Head of caudate nucleus (tissue), 42 donors: Measurements from ENCODE around the gene NKPD1.

Source experiments
- DNase-seq, 42 donors: peaks; one replicate each; pipeline versions ENCODE4 v3.0.0 to v3.0.0-alpha.2; 2020 to 2021; ENCODE audit warnings: mixed read lengths in 7 of 42
- intact Hi-C: fragments of 100-400 bp; cut with DNase I; formaldehyde crosslinking; loops from one replicate; pipeline ENCODE4 v1.15.0; 2022

NKPD1 gene, protein sequence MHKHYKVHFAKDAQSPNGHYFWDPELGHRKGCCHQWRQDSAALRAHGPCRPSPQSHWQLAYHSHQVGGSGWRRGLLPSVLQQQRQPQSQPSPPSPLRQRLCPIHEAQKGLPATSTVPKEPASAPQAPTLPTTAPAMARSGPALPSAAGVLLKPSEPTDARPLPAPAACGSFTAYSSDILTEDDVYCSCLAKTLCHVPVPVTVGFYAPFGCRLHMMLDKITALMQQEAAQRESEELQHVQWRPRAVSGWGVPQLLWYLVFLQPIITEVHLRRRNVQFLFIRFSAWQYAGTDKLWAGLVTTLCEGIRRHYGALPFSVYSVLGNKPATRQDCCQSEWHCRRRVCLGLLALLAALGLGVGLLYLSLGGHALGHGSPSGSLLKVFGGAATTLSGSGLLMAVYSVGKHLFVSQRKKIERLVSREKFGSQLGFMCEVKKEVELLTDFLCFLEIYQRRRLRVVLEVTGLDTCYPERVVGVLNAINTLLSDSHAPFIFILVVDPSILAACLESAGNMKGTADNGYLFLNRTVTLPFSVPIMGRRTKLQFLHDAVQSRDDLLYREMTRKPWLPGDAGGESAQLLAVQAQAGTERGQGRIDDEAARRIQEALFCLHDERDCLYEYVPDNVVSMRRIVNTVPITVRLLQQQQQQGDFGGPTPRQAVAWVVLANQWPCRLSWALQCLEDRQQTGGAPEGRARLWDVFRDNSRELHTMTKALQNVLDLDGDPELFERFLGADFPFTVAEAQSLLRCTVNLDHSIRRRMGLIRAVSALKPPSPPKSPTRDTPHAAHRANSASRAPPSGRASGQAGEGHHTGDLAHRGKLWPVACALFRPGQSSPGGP

DNA sequence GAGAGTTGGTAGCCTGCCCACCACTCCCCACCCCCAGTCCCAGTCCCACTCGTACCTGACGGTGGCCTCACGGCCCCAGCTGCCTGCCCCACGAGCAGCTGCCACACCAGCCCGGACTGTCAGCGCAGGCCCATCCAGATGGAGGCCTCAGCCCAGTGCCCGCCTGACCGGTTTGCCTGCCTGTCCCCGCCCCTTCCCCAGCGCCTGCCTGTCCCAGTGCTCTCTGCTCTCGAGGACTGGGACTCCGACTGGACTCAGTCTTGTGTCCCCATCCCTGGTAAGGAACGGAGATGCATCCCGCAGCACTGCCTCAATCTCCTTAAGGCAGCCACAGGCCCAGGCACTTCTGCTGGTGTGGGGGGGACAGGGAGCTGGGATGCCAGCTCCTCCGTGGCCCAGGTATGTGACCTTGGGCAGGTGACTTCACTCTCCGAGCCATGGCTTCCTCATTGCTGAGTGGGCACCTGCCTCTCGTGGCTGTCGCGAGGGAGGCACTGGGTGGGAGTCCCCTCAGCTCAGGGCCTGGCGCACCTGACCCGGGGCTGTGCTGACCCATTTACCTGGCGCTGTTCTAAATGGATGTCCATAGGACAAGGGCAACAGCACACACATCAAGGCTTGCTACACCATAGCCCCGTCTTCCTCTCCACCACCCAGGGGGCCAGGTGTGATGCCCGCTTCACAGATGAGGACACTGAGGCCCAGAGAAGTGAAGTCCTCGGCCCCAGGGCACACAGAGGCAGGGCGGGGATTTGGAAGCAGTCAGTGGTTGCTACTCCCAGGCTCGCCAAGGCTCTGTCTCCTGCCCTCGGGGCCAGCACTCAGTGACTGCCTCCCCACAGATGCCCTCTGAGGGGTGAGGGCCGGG is at the start of gene NKPD1:
Gene NKPD1, minus strand, starts transcription at position 113 of the 868 bp plus-strand sequence. CDS start 832 bp downstream, outside the sequence.
- DNase-seq = no peak
- intact Hi-C loops = no loop called here

DNA sequence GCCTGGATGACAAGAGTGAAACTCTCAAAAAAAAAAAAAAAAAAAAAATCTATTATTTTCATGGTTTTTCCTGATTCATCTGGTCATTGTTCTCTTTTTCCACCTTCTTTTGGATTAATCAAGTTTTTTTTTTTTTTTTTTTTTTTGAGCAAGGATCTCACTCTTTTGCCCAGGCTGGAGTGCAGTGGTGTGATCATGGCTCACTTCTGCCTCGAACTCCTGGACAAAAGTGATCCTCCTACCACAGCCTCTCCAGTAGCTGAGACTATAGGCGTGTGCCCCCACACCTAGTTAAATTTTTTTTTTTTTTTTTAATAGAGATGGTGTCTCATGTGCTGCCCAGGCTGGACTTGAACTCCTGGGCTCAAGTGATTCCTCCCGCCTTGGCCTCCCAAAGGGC is 45.5 kb upstream of the NKPD1 start:
- intact Hi-C loops = no loop called here

DNA sequence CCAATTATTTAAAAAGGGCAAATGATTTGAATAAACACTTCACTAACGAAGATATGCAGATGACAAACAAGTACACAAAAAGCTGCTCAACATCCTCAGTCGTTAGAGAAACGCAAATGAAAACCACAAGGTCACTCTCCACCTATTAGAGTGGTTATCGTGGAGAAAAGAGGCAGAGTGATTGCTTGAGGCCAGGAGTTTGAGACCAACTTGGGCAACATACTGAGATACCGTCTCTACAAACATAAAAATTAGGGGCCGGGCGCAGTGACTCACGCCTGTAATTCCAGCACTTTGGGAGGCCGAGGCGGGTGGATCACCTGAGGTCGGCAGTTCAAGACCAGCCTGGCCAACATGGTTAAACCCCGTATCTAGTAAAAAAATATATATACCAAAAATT is 45.0 kb upstream of the NKPD1 start:
- intact Hi-C loops = no loop called here
- DNase-seq = no peak

More for the DNA sequence above, 45.5 kb upstream of the NKPD1 start:
- no peak for DNase-seq

DNA sequence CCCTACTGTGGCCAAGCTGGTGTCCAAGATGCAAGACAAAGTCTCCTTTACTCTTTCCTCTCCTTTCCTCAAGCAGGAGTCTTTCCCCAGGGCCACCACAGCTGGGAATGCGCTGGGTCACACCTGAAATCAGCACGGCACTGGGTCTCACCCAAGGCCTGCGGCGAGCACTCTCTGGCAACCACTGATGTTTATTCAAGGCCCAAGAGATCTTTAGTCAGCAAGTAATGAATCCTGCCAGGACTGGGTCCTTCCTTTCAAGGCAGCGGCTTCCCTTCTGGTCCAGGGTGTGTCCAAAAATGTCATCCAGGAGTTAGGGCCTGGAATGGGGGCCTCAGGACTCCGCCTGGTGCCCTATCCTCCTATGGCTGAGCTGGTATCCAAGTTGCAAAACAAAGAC is 41.9 kb upstream of the NKPD1 start:
- no peak for DNase-seq
- intact Hi-C loops = no loop called here

DNA sequence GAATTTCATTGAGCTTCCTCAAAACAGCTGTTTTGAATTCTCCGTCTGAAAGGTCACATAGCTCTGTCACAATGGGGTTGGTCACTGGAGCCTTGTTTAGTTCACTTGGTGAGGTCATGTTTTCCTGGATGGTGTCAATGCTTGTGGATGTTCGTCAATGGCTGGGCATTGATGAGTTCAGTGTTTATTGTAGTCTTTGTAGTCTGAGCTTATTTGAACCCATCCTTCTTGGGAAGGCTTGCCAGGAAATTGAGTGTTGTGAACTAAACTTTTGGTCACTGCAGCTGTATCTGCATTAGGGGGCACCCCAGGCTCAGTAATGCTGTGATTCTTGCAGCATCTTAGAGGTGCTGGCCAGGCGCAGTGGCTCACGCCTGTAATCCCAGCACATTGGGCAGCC is 39.8 kb upstream of the NKPD1 start:
- intact Hi-C loops = no loop called here
- DNase-seq = peak in 38 of 42 donors; percentile 17 to 78 (median 52)

DNA sequence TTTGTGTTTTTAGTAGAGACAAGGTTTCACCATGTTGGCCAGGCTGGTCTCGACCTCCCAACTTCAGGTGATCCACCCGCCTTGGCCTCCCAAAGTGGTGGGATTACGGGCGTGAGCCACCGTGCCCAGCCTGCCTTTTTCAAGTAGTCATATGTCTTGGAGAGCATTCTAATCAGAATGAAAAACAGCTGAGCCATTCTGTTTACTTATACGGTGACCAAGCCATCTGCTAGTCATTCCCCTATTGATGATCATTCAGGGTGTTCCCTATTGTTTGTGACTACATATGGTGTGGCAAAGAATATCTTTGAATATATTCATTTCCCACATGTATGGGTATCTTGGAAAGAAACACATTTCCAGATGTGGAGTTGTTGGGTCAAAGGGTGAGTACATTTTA is 35.0 kb upstream of the NKPD1 start:
- intact Hi-C loops = no loop called here
- no peak for DNase-seq

DNA sequence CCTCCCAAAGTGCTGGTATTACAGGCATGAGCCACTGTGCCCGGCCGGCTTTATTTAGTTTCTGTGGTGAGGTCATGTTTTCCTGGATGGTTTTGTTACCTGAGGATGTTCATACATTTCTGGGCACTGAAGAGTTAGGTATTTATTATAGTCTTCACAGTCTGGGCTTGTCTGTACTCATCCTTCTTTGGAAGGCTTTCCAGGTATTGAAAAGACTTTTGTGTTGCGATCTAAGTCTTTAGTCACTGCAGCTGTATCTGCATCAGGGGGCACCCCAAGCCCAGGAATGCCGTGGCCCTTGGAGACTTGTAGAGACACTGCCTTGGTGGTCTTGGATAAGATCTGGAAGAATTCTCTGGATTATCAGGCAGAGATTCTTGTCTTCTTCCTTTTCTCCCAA is 30.6 kb upstream of the NKPD1 start:
- intact Hi-C loops = no loop called here
- DNase-seq = no peak

DNA sequence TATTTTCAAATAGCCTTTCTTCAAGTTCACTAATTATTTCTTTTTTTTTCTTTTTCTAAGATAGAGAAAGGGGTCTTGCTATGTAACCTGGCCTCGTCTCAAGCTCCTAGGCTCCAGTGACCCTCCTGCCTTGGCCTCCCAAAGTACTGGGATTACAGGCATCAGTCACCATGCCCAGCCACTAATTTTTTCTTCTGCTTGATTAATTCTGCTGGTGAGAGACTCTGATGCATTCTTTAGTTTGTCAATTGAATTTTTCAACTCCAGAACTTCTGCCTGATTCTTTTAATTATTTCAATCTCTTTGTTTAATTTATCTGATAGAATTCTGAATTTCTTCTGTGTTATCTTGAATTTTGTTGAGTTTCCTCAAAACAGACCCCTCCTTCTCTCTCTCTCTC is 29.2 kb upstream of the NKPD1 start:
- DNase-seq = no peak
- intact Hi-C loops = no loop called here

DNA sequence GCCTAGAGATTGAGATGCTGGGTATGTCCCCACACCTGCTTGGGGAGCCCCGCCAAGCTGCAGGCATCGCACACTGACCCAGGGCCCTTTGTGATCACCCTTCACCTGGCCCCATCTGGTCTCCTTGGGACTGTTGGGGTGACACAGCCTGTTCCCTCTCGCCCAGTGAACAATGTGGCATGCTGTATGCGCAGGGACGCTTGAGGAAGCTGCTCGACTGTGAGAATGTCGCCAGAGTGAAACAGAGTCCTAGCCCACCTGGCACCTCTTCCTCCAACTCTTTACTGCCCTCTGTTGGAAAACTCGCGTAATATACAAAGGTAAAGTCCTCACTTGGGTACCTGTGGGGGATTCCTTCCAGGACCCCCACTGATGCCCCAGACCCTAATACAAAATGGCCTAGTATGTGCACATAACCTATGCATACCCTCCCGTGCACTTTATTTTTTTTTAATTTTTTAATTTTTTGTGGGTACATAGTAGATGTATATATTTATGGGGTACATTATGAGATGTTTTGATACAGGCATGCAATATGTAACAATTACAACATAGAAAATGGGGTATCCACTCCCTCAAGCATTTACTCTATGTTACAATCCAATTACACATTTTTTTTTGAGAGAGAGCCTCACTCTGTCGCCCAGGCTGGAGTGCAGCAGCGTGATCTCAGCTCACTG is 26.8 kb upstream of the NKPD1 start:
- DNase-seq = peak in 2 of 42 donors; percentile 4 to 11
- intact Hi-C loops = no loop called here

DNA sequence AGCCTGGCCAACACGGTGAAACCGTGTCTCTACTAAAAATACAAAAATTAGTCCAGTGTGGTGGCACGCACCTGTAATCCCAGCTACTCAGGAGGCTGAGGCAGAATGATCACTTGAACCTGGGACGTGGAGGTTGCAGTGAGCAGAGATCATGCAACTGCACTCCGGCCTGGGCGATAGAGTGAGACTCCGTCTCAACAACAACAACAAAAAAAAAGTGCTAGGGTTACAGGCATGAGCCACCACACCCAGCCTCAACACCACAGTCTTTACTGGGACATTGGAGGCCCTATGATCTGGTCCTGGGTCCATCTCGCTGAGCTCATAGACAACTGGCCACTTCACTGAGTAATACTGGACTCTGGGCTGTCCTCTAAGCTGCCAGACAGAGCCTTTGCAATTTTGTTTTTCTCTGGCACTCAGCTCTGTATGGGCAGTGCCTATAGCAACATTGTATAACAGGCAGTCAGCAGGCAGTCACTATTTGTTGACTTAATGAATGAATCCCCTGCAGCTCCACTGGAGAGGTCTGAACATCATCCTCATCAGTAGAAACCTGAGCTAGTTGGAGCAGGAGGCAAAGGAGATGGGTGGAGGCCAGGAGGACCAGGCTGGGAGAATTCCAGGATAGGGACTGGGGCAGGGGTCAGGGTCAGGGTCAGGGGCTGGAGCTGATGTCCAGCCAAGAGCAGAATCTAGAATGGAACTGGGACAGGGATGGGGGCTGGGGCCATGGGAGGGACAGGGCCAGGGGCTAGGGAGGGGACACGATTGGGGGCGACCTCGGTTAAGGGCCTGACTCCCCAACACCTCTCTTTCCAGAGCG is 25.9 kb upstream of the NKPD1 start:
- intact Hi-C loops = no loop called here
- DNase-seq = no peak

DNA sequence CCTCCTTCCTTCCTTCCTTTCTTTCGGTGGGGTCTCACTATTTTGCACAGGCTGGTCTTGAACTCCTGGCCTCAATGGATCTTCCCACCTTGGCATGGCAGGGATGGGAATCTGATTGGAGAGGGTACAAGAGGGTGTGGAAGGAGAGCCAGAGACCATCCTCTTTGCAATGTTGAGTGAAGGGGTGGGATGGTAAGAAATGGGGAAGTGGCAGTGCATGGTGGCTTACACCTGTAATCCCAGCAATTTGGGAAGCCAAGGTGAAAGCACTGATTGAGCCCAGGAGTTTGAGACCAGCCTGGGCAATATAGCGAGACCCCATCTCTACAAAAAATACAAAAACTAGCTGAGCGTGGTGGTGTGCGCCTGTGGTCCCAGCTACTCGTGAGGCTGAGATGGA is 23.3 kb upstream of the NKPD1 start:
- no peak for DNase-seq
- intact Hi-C loops = no loop called here

DNA sequence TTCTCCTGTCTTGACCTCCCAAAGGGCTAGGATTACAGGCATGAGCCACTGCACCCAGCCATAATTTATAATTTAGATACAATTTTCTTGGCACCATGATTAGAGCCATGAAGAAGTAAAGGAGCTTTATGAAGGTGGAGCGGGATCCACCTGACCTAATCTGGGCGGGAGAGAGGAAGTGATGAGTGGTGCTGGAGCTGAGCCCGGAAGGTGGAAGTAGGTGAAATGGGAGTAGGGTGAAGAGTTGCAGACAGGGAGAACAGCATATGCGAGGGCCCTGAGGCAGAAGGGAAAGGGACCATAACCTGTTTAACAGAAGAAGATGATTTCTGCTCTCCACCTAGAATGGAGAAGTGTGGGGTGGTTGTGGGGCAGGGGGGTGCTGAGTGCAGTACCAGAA is 22.0 kb upstream of the NKPD1 start:
- DNase-seq = no peak
- intact Hi-C loops = no loop called here

DNA sequence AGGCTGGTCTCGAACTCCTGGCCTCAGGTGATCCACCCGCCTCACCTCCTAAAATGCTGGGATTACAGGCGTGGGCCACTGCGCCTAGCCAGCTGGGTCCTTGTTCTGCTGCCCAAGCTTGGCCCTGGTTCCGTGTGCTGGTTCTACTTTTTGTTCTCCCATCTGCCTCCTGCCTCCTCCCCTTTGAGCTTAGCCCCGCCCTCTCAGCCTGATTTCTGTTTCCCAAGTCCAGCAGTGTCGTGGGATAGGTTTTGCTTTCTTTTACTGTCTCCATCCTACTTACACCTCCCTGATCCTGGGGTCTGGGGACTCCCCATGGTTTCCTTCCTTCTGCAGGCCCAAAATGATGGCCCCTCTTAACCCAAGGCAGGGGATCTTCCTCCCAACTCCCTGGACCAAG is 20.2 kb upstream of the NKPD1 start:
- intact Hi-C loops = no loop called here
- no peak for DNase-seq

DNA sequence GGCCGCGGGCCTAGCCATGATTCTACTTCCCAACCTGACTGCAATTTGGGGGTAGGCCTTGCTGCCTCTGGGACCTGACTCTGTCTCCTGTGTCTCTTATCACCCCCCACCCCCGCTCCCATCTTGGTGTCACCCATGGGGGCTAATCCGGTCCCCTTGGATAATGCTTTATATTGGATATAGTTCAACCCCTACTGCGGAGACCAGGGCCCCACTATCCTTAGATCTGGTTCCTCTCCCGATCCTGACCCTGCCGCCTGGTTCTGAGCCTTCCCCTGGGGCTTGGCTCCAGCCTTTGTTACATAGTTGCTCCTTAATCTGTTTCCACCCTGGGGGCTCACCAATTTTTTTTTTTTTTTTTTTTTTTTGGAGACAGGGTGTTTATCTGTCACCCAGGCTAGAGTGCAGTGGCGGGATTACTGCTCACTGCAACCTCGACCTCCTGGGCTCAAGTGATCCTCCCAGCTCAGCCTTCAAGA is 19.1 kb upstream of the NKPD1 start:
- intact Hi-C loops = loop anchor here (5.0 kb wide), 3 partner anchors 88 to 288 kb away; partner anchors contain the start of genes CLASRP, PPP1R37 and TOMM40
- DNase-seq = no peak

DNA sequence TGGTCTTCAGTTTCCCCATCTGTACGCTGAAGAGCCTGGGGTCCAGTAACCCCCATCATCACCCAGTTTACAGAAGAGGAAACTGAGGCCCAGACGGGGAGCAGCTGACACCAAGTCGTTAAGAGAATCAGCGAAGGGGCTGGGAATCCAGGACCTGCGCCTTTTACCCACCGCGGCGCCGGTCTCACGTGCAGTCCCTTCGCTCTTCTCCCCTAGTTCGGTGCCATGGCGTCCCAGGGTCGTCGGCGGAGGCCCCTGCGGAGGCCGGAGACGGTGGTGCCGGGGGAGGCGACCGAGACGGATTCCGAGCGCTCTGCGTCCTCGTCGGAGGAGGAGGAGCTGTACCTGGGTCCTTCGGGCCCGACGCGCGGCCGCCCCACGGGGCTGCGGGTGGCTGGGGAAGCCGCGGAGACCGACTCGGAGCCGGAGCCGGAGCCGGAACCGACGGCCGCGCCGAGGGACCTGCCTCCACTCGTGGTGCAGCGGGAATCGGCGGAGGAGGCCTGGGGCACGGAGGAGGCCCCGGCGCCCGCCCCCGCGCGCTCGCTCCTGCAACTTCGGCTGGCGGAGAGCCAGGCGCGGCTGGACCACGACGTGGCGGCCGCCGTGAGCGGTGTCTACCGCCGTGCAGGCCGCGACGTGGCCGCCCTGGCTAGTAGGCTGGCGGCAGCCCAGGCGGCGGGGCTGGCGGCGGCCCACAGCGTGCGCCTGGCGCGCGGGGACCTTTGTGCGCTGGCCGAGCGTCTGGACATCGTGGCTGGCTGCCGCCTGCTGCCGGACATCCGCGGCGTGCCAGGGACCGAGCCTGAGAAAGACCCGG is 18.5 kb upstream of the NKPD1 start:
- intact Hi-C loops = loop anchor here (5.0 kb wide), 3 partner anchors 87 to 287 kb away; partner anchors contain the start of genes CLASRP, PPP1R37 and TOMM40
- DNase-seq = peak in 21 of 42 donors; percentile 7 to 61 (median 29)

DNA sequence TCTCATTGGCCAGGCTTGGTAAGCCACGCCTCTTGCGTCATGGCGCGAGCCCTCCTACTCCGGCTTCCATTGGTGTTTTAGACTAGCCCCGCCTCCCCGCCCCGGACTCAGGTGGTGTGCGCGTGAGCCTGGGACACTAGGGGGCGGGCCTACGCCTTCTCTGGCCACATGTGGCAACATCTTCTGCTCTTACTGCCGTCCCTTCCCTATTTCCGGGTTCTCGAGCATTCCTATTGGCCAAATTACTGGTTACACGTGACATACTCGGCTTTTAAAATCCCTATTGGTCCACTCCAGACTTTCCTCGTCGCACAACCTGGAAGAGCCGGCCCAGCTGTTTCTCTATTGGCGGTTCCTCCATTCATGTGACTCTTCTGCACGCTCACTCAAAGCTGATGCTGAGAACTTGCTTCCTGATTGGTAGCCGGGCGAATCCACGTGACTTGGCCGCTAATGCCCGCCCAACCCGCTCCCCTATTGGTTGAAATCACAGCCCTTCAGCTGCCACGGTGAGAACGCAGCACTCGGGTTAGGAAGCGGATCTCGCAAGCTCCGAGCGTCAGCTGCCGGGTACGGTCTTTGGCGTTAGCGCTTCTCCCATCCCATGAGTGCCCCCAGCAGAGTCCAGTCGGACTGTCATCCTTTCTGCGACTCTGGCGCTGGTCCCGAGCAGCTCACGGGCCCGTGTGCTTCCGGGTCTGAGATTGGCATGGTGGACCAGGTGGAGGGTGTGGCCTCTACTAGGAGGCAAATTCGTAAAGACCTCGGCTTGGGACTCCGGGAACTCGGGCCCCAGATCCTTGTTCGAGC is 17.7 kb upstream of the NKPD1 start, which contains the start of gene BLOC1S3:
Gene BLOC1S3, plus strand, starts transcription at position 523 of the 810 bp plus-strand sequence. CDS start 513 bp downstream, outside the sequence.
- DNase-seq = peak; percentile 98 to 100 (median 100)
- intact Hi-C loops = loop anchor here (5.0 kb wide), 3 partner anchors 86 to 286 kb away; partner anchors contain the start of genes CLASRP, PPP1R37 and TOMM40
